Lung (tissue), 12 donors: Measurements from ENCODE around the gene FAM9C. TPM values are rescaled to one million over a fixed set of nuclear protein-coding genes. Genes with fewer than 3 reads are reported as not detected.
A peak's percentile ranks its signal among the peaks of the same experiment; 100 is the strongest.
"Not testable (repeated sequence)": the region's sequence is repeated elsewhere in the genome, so short reads cannot be mapped to it uniquely, and the experiment has no call there.

ENCODE experiments used
- ATAC-seq: fragments of 200-7000 bp; cut with Tn5 transposase; one replicate; pipeline ENCODE4 v1.9.1; 2020; ENCODE audit warnings: moderate number of reproducible peaks; ENCODE audit not compliant: insufficient read depth, low FRiP score
- DNase-seq, 3 donors: peaks; one replicate each; pipeline ENCODE4 v3.0.0-alpha.2; 2013 to 2017
- H3K27ac ChIP-seq, 2 donors: one replicate each; pipeline ENCODE4 v1.5.1; 2013; ENCODE audit warnings: mild to moderate bottlenecking in 2 of 2, moderate library complexity in 2 of 2, control low read depth in 1 of 2, inconsistent platforms in 1 of 2, low read depth in 1 of 2, low read length in 1 of 2
- H3K27me3 ChIP-seq, 3 donors: one replicate each; pipeline ENCODE4 v1.5.1; 2013; ENCODE audit warnings: low read length in 2 of 3; ENCODE audit not compliant: control insufficient read depth in 3 of 3, insufficient read depth in 3 of 3
- H3K36me3 ChIP-seq, 4 donors: one replicate each; pipeline ENCODE4 v1.5.1; 2013; ENCODE audit warnings: low read length in 4 of 4, mild to moderate bottlenecking in 1 of 4, moderate library complexity in 1 of 4; ENCODE audit not compliant: control insufficient read depth in 4 of 4, insufficient read depth in 4 of 4
- H3K4me1 ChIP-seq, 5 donors: one replicate each; pipeline ENCODE4 v1.5.1; 2013; ENCODE audit warnings: low read length in 5 of 5, mild to moderate bottlenecking in 2 of 5, moderate library complexity in 1 of 5; ENCODE audit not compliant: control insufficient read depth in 5 of 5, insufficient read depth in 5 of 5
- H3K4me3 ChIP-seq: one replicate; pipeline ENCODE4 v1.5.1; 2013; ENCODE audit warnings: mild to moderate bottlenecking, control low read depth, moderate library complexity
- H3K9ac ChIP-seq, 2 donors: one replicate each; pipeline ENCODE4 v1.5.1; 2013; ENCODE audit warnings: low read length in 2 of 2, control low read depth in 1 of 2; ENCODE audit not compliant: insufficient read depth in 1 of 2
- H3K9me3 ChIP-seq, 4 donors: one replicate each; pipeline ENCODE4 v1.5.1; 2013; ENCODE audit warnings: low read length in 3 of 4, mild to moderate bottlenecking in 1 of 4, moderate library complexity in 1 of 4; ENCODE audit not compliant: control insufficient read depth in 4 of 4, insufficient read depth in 3 of 4
- whole genome bisulfite sequencing, 2 donors: extraction: QIAGEN DNeasy Blood & Tissue Kit; methylation state at CpG; one replicate each; pipeline ENCODE4 v1.1.7; 2013; 5-methylcytosine and 5-hydroxymethylcytosine counted together
- polyA plus RNA-seq, 2 donors: library from polyadenylated mRNA; stranded (reverse); fragments of 200-250 nt; gene quantifications; one replicate each; pipeline ENCODE4 v1.2.1, GENCODE V29; 2013
- total RNA-seq, 2 donors: library from RNA; depleted of rRNA in 1 of 2; stranded (reverse); fragments of >200 nt in 1 of 2; gene quantifications; one replicate each; pipeline ENCODE4 v1.2.1, GENCODE V29; 2014 to 2021
- TF ChIP-seq, protein P1 (sequence below): IDR thresholded peaks from 2 replicates; pipeline ENCODE4 v1.5.1; 2012; ENCODE audit warnings: mild to moderate bottlenecking; ENCODE audit errors: control extremely low read depth, extremely low read depth
- donor health status: control.
- donor health status: control.
- donor health status: Bipolar disorder and iron deficiency.
- donor health status: healthy.
- donor health status: DM: yes; HTN: yes; CAD: no.

FAM9C gene
- total and polyA plus RNA-seq, 4 donors: 0.01 to 0.28 (median 0.09) TPM; not detected in 1

DNA sequence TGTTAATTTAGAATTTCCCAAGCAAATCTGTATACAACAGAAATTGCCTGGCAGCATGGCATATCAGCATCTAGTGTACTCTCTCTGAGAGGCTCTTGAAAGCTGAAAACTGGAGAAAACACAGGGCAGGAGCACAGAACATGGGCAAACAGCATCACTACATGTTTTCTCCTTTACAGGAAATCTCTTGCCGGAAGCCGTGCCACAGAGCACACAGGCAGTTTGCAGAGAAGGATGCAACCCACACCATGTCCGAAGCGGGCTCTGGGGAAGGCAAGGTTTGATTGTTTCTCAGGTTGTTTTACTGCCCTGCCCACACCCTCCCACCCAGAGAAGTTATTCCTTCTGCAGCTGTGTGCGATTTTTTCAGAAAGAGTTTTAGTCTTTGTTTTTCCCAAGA is 41.1 kb upstream of the FAM9C start:
- Histone ChIP-seq H3K4me3 (no peak overlapping the region), H3K9ac (no peak overlapping the region), H3K27me3 (peaks cover 0 to 10% (median 5%) of the 10 kb centered on the region in 3 donors), H3K9me3 (no peaks in the 10 kb centered on the region), H3K4me1 (peaks cover 0 to 20% (median 6%) of the 10 kb centered on the region in 5 donors), H3K27ac (no peak overlapping the region), H3K36me3 (no peaks in the 10 kb centered on the region)
- ATAC-seq (no peak), DNase-seq (no peak)
- WGBS, 2 donors: 42 to 59% methylated on average over 5 of the region's 5 CpGs
- TF ChIP-seq, protein P1, sequence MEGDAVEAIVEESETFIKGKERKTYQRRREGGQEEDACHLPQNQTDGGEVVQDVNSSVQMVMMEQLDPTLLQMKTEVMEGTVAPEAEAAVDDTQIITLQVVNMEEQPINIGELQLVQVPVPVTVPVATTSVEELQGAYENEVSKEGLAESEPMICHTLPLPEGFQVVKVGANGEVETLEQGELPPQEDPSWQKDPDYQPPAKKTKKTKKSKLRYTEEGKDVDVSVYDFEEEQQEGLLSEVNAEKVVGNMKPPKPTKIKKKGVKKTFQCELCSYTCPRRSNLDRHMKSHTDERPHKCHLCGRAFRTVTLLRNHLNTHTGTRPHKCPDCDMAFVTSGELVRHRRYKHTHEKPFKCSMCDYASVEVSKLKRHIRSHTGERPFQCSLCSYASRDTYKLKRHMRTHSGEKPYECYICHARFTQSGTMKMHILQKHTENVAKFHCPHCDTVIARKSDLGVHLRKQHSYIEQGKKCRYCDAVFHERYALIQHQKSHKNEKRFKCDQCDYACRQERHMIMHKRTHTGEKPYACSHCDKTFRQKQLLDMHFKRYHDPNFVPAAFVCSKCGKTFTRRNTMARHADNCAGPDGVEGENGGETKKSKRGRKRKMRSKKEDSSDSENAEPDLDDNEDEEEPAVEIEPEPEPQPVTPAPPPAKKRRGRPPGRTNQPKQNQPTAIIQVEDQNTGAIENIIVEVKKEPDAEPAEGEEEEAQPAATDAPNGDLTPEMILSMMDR: no peak

DNA sequence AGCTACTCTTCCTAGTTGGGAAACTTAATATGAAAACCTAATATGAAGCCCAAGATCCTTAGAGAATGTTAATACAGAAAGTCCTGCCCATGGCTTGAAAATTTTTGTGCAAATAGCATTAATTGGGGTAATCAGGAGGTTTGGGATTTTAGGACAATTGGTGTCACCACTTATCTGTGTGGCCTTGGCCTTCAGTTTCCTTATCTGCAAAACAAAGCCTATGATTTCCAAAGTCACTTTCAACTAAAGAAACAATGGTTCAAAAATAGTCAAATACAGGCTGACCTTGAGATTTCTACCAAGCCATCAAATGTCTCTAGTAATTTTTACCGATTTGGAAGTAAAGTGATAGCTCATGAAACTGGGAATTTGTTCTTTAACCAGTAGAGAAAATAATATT is 40.2 kb upstream of the FAM9C start:
- TF ChIP-seq, protein P1: no peak
- H3K27ac ChIP-seq: no peak overlapping the region
- H3K27me3 ChIP-seq: peaks cover 0 to 13% (median 10%) of the 10 kb centered on the region in 3 donors
- H3K4me1 ChIP-seq: peaks cover 0 to 15% (median 5%) of the 10 kb centered on the region in 5 donors
- H3K9ac ChIP-seq: no peak overlapping the region
- DNase-seq: no peak
- WGBS, 2 donors: 63 to 82% methylated on average over 1 of the region's 1 CpG
- ATAC-seq: no peak
- H3K36me3 ChIP-seq: no peaks in the 10 kb centered on the region
- H3K9me3 ChIP-seq: no peaks in the 10 kb centered on the region
- no peak overlapping the region for H3K4me3 ChIP-seq

DNA sequence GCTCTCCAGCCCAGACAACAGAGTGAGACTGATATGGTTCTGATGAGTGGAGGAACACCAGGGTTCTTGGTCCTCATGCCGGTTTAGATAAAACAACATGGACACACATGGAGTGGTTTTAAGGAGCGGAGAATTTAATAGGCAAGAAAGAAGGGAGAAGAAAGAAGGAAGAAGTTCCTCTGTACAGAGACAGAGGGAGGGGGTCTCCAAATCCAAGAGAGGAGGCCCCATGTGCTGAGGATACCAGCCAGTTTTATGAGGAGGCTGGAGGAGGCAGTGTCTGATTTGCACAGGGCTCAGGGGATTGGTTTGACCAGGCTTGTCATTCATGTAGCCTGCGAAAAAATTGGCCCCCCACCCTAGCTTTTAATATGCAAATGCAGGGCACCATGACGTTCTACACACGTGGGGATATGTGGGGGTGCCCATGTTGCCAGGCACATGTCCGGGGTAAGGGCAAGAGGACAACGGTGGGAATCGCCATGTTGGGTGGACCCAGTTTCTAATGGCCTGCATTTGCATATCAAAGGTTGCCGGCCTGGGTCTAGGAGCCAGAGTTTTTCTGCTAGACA is 39.4 kb upstream of the FAM9C start:
- H3K27ac ChIP-seq, H3K36me3 ChIP-seq, H3K4me3 ChIP-seq, H3K9ac ChIP-seq, H3K9me3 ChIP-seq, ATAC-seq, DNase-seq: not testable (repeated sequence)
- H3K27me3 ChIP-seq: peaks cover 0 to 13% (median 10%) of the 10 kb centered on the region in 3 donors
- peaks cover 0 to 16% (median 5%) of the 10 kb centered on the region in 5 donors for H3K4me1 ChIP-seq
- WGBS, 2 donors: 82 to 90% methylated on average over 9 of the region's 9 CpGs

DNA sequence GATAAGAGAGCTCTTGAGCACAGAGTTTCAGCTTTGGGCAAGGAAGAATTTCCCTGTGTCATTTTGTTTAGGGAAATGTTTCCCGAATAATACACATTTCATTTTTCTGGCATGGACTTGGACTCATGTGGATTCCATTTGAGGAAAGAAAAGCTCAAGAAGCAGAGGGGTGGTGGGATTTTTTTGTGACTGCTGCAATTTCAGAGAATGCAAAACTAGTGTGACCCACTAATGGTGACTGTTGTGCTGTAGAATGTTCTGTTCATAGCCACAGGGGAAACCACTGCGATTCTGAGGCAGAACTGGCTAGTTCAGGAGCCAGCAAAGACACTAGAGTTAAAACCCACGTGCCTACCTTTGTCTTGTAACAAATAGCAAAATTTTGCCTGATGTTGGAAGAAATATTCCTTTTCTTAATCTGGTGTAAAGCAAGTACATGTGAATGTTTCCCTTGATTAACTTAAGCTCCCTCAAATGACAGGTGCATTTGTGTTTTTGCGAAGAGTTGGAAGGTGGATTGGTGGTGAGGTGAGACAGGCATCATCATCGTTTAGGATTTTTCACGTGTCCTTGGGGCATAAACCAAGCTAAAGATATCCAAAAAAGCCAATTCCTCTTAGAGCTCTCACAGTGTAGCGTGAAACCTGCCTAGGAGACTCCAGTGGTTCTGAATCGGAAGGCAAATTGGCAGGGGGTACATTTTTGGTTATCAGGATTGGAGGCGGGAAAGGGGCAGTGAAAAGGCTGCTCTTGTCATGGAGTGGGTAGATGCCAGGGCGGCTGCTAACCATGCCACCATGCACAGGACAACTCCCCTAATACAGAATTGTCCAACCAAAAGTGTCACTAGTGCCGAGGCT is 38.0 kb upstream of the FAM9C start:
- ATAC-seq (no peak), DNase-seq (peak in 1 of 3 donors; percentile 46)
- H3K4me1 ChIP-seq: peaks cover 0 to 18% (median 5%) of the 10 kb centered on the region in 5 donors
- no peaks in the 10 kb centered on the region for H3K9me3 ChIP-seq
- TF ChIP-seq, protein P1: no peak
- H3K27ac ChIP-seq: peak overlapping the region in 1 of 2 donors; percentile 21
- no peak overlapping the region for H3K4me3 ChIP-seq
- H3K36me3 ChIP-seq: no peaks in the 10 kb centered on the region
- H3K27me3 ChIP-seq: peaks cover 0 to 13% (median 9%) of the 10 kb centered on the region in 3 donors
- H3K9ac ChIP-seq: no peak overlapping the region
- WGBS, 2 donors: 66 to 69% methylated on average over 11 of the region's 11 CpGs
